DND-41 (cell line): ENCODE measurements around the gene ERC2.

Experiments used
- ATAC-seq: fragments of 200-7000 bp; cut with Tn5 transposase; 3 replicates; pipeline ENCODE4 v1.9.1; 2021; ENCODE audit warnings: low read depth; ENCODE audit not compliant: insufficient read depth
- DNase-seq: peaks from one replicate; pipeline ENCODE4 v3.0.0-alpha.2; 2020
- H2AFZ ChIP-seq: 2 replicates; pipeline ENCODE4 v1.6.0; 2012; ENCODE audit warnings: low read depth, low read length
- H3K27ac ChIP-seq: 2 replicates; pipeline ENCODE4 v1.5.1; 2012; ENCODE audit warnings: low read length, inconsistent platforms
- H3K27me3 ChIP-seq: fragments of 200-600 bp; sonication (generic); 2 replicates; pipeline ENCODE4 v1.6.0; 2012; ENCODE audit warnings: low read length, mild to moderate bottlenecking, inconsistent platforms; ENCODE audit not compliant: insufficient read depth, poor library complexity
- H3K36me3 ChIP-seq: 2 replicates; pipeline ENCODE4 v1.5.1; 2012; ENCODE audit warnings: low read length, inconsistent platforms; ENCODE audit not compliant: insufficient read depth
- H3K4me1 ChIP-seq: 2 replicates; pipeline ENCODE4 v1.5.1; 2012; ENCODE audit warnings: mild to moderate bottlenecking, low read length; ENCODE audit not compliant: insufficient read depth
- H3K4me2 ChIP-seq: 2 replicates; pipeline ENCODE4 v1.6.0; 2012; ENCODE audit warnings: mild to moderate bottlenecking, moderate library complexity, low read length, inconsistent platforms; ENCODE audit not compliant: insufficient read depth
- H3K4me3 ChIP-seq, 2 experiments: fragments of 200-600 bp in 1 of 2; shearing (Covaris generic) in 1 of 2; 2 replicates each; pipeline ENCODE4 v1.5.1; 2012 to 2016; ENCODE audit warnings: inconsistent platforms in 2 of 2, low read length in 2 of 2, mild to moderate bottlenecking in 2 of 2, low read depth in 1 of 2, moderate library complexity in 1 of 2
- H3K79me2 ChIP-seq: 2 replicates; pipeline ENCODE4 v1.6.0; 2012; ENCODE audit warnings: low read length, inconsistent platforms; ENCODE audit not compliant: insufficient read depth
- H3K9ac ChIP-seq: 2 replicates; pipeline ENCODE4 v1.6.0; 2012; ENCODE audit warnings: low read depth, mild to moderate bottlenecking, inconsistent platforms, low read length, moderate library complexity
- H3K9me3 ChIP-seq: 2 replicates; pipeline ENCODE4 v1.5.1; 2012; ENCODE audit warnings: low read length, moderate library complexity, mild to moderate bottlenecking, inconsistent platforms; ENCODE audit not compliant: insufficient read depth, severe bottlenecking
- H4K20me1 ChIP-seq: 2 replicates; pipeline ENCODE4 v1.6.0; 2012; ENCODE audit warnings: low read length; ENCODE audit not compliant: insufficient read depth
- EZH2 ChIP-seq: IDR thresholded peaks from 3 replicates; pipeline ENCODE4 v1.6.1; 2012; ENCODE audit warnings: borderline replicate concordance, low read depth, mild to moderate bottlenecking, moderate library complexity, low read length, inconsistent platforms; ENCODE audit not compliant: severe bottlenecking
- TF ChIP-seq, protein P1 (sequence below): IDR thresholded peaks from 2 replicates; pipeline ENCODE4 v1.5.1; 2012; ENCODE audit warnings: borderline replicate concordance, low read length, moderate library complexity, mild to moderate bottlenecking; ENCODE audit not compliant: poor library complexity, severe bottlenecking; ENCODE audit errors: extremely low read depth

The ERC2 gene

DNA sequence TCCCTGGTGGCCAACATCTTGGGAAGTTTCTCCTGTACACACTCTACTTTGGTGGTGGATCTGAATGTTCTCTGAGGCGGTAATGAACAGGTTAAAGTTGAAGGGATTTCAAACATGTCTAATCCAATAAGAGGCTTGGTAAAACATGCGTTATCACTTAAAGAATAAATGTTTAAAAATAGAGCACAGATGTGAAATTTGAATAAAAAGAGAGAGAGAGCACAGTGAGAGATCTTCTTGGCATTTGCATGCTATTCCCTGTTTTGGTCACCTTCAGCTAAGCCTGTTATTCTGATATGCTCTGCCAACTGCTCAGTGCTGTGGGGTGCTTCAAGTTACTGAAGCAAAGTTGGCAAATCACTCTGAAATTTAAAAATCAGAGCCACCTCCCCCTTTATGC is 743.4 kb downstream of the ERC2 start:
- H3K79me2 ChIP-seq = no peaks in the 10 kb centered on the region
- H3K9ac ChIP-seq = no peak overlapping the region
- no peak overlapping the region for H2AFZ ChIP-seq
- H3K4me3 ChIP-seq = no peak overlapping the region
- no peak overlapping the region for H3K27ac ChIP-seq
- no peaks in the 10 kb centered on the region for H3K36me3 ChIP-seq
- no peak overlapping the region for H3K4me2 ChIP-seq
- DNase-seq (no peak), ATAC-seq (no peak)
- no peaks in the 10 kb centered on the region for H4K20me1 ChIP-seq
- no peaks in the 10 kb centered on the region for H3K9me3 ChIP-seq
- H3K4me1 ChIP-seq = no peaks in the 10 kb centered on the region
- peaks cover 2% of the 10 kb centered on the region for H3K27me3 ChIP-seq
- TF ChIP-seq, protein P1, sequence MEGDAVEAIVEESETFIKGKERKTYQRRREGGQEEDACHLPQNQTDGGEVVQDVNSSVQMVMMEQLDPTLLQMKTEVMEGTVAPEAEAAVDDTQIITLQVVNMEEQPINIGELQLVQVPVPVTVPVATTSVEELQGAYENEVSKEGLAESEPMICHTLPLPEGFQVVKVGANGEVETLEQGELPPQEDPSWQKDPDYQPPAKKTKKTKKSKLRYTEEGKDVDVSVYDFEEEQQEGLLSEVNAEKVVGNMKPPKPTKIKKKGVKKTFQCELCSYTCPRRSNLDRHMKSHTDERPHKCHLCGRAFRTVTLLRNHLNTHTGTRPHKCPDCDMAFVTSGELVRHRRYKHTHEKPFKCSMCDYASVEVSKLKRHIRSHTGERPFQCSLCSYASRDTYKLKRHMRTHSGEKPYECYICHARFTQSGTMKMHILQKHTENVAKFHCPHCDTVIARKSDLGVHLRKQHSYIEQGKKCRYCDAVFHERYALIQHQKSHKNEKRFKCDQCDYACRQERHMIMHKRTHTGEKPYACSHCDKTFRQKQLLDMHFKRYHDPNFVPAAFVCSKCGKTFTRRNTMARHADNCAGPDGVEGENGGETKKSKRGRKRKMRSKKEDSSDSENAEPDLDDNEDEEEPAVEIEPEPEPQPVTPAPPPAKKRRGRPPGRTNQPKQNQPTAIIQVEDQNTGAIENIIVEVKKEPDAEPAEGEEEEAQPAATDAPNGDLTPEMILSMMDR = no peak
- no peak for TF ChIP-seq EZH2

DNA sequence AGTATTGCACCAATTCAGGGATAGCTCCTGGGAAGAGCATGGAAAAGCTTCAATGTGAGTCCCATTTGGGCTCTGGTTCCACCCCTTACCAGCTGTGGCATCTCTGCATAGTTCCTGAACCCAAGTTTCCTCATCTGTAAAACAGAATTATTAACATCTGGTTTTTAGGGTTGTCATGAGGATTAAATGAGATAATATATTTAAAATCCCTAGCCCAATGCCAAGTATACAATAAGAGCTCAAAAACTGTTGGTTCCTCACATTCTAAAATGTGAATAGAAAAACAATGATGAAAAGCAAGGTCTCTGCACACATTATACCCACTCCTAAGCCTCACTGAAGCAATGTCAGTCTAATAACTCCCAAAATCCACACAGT is 743.9 kb downstream of the ERC2 start:
- no peak for TF ChIP-seq EZH2
- TF ChIP-seq, protein P1 = no peak
- DNase-seq (no peak), ATAC-seq (no peak)
- Histone ChIP-seq H3K4me1 (no peaks in the 10 kb centered on the region), H3K9ac (no peak overlapping the region), H4K20me1 (no peaks in the 10 kb centered on the region), H3K9me3 (no peaks in the 10 kb centered on the region), H3K27ac (no peak overlapping the region), H3K79me2 (no peaks in the 10 kb centered on the region), H3K4me3 (no peak overlapping the region), H3K36me3 (no peaks in the 10 kb centered on the region), H3K27me3 (peaks cover 2% of the 10 kb centered on the region), H2AFZ (no peak overlapping the region), H3K4me2 (no peak overlapping the region)

DNA sequence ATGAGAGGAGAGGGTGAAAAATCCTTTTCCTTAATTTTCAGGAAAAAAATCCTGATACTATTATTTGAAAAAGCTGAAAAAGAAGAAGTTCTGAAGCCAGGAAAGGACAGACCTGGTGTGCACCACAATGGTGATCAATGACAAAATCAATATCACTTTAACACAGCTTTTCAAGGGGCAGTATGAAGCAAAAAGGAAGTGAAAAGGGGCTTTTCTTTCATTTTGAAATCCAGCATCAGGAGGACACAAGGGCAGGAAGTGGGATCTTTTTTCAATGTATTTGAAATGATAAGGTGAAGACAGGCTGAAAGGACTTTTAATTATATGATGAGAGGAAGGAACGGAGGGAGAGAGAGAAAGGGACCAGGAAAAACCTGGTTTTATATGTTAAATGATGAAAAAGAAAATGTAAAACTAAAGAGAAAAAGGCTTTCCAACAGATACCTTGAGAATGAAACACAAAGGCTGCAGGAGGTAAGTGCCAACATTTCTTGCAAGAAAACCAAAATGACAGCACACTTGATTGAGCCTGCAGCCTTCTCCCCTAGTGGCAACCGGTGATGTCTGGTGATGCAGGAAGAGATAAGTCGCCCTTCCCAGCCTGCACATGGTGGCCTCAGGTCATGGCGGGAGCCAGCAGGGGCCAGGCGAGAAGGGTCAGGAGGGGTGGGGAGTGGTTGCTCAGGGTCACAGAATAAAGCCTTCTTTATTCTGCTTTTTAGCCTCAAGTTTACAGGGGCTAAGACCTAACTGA is 744.4 kb downstream of the ERC2 start:
- no peak overlapping the region for H3K4me3 ChIP-seq
- no peak for TF ChIP-seq EZH2
- TF ChIP-seq, protein P1 = no peak
- no peaks in the 10 kb centered on the region for H3K4me1 ChIP-seq

More for the DNA sequence above, 744.4 kb downstream of the ERC2 start:
- no peaks in the 10 kb centered on the region for H3K9me3 ChIP-seq
- H3K9ac ChIP-seq = no peak overlapping the region
- H3K79me2 ChIP-seq = no peaks in the 10 kb centered on the region
- peaks cover 2% of the 10 kb centered on the region for H3K27me3 ChIP-seq
- ATAC-seq (no peak), DNase-seq (no peak)
- no peak overlapping the region for H2AFZ ChIP-seq
- no peaks in the 10 kb centered on the region for H3K36me3 ChIP-seq
- H3K27ac ChIP-seq = no peak overlapping the region
- no peak overlapping the region for H3K4me2 ChIP-seq
- no peaks in the 10 kb centered on the region for H4K20me1 ChIP-seq
